ENCODE measurements around the gene MAPK1. TPM values are rescaled to one million over a fixed set of nuclear protein-coding genes. Genes with fewer than 3 reads are reported as not detected.

MAPK1 gene
- total and polyA plus RNA-seq, 8 donors: 89.8 to 171 (median 104) TPM

GRCh38 chr22:21768435-21768834 is 99.0 kb downstream of the MAPK1 start:
- DNase-seq (no peak), ATAC-seq (no peak)
- no peak for TF ChIP-seq CTCF (IDR thresholded peaks at IDR 0.05)
- Histone ChIP-seq H3K36me3 (peaks cover 2 to 96% of the 10 kb centered on the region in 2 donors), H3K4me1 (peaks cover 0 to 20% of the 10 kb centered on the region in 2 donors), H3K4me3 (no peak overlapping the region), H3K27me3 (no peaks in the 10 kb centered on the region), H3K27ac (no peak overlapping the region), H3K9me3 (no peaks in the 10 kb centered on the region)
- intact Hi-C loops (cut with DNase I): no loop called here

GRCh38 chr22:21766691-21767462 is 100.6 kb downstream of the MAPK1 start:
- ATAC-seq: peak; percentile 24
- Histone ChIP-seq H3K9me3 (no peaks in the 10 kb centered on the region), H3K4me1 (peaks cover 0 to 8% of the 10 kb centered on the region in 2 donors), H3K4me3 (no peak overlapping the region), H3K27ac (peak overlapping the region in 1 of 2 donors; percentile 60), H3K36me3 (peaks cover 2 to 100% of the 10 kb centered on the region in 2 donors), H3K27me3 (no peaks in the 10 kb centered on the region)
- intact Hi-C loops (cut with DNase I): no loop called here
- TF ChIP-seq CTCF (IDR thresholded peaks at IDR 0.05): no peak
- no peak for DNase-seq

GRCh38 chr22:21765909-21766529 is 101.4 kb downstream of the MAPK1 start:
- peaks cover 2 to 100% of the 10 kb centered on the region in 2 donors for H3K36me3 ChIP-seq
- DNase-seq (no peak), ATAC-seq (no peak)

GRCh38 chr22:21764038-21764804 is 103.2 kb downstream of the MAPK1 start:
- TF ChIP-seq CTCF (IDR thresholded peaks at IDR 0.05): no peak
- H3K4me1 ChIP-seq: peaks cover 0 to 10% of the 10 kb centered on the region in 2 donors
- H3K36me3 ChIP-seq: peaks cover 2 to 90% of the 10 kb centered on the region in 2 donors
- peak overlapping the region in 1 of 2 donors; percentile 13 for H3K27ac ChIP-seq
- H3K4me3 ChIP-seq: no peak overlapping the region
- ATAC-seq (no peak), DNase-seq (no peak)
- no peaks in the 10 kb centered on the region for H3K27me3 ChIP-seq
- intact Hi-C loops (cut with DNase I): no loop called here
- no peaks in the 10 kb centered on the region for H3K9me3 ChIP-seq

More at GRCh38 chr22:21765909-21766529, 101.4 kb downstream of the MAPK1 start:
- intact Hi-C loops (cut with DNase I): no loop called here
- Histone ChIP-seq H3K4me3 (no peak overlapping the region), H3K27me3 (no peaks in the 10 kb centered on the region), H3K4me1 (peaks cover 0 to 9% of the 10 kb centered on the region in 2 donors), H3K27ac (peak overlapping the region in 1 of 2 donors; percentile 60), H3K9me3 (no peaks in the 10 kb centered on the region)
- no peak for TF ChIP-seq CTCF (IDR thresholded peaks at IDR 0.05)

Data from left lung (tissue), 10 donors.